AG10803 (cell line): Measurements from ENCODE around the gene DLL1.

Experiments used
- DNase-seq: peaks from one replicate; pipeline ENCODE4 v3.0.0; 2010; ENCODE audit warnings: low read depth
- H3K4me3 ChIP-seq: 2 replicates; pipeline ENCODE4 v1.5.1; 2011; ENCODE audit warnings: mild to moderate bottlenecking, low read length, control low read depth
- CTCF ChIP-seq: conservative IDR thresholded peaks from 2 replicates; pipeline ENCODE4 v1.5.1; 2011; ENCODE audit warnings: mild to moderate bottlenecking, low read length, control low read depth, inconsistent platforms

DLL1 gene

GRCh38 chr6:170257376-170257775 is 33.5 kb downstream of the DLL1 start:
- TF ChIP-seq CTCF: no peak
- no peak overlapping the region for H3K4me3 ChIP-seq
- no peak for DNase-seq

DNA sequence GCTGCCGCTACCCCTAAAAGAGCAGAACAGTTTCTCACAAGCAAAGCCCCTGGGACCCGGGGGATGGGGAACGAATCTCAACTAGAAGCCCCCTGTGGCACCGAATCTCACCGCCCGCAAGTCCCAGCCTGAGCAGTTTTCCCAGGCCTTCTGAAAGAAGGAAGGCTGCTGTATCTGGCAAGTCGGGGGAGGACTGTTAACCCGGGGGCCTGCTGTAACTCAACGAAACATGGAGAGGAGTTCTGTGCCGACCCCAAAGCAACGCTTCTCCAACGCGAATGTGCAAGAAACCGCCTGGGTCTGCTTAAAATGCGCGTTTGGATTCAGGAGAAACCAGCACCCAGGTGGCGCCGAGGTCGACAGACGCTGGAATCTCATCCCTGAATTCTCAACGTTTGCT is 34.2 kb downstream of the DLL1 start:
- no peak overlapping the region for H3K4me3 ChIP-seq
- TF ChIP-seq CTCF: no peak
- DNase-seq: no peak

GRCh38 chr6:170255426-170256125 is 35.3 kb downstream of the DLL1 start:
- no peak for DNase-seq
- no peak overlapping the region for H3K4me3 ChIP-seq
- TF ChIP-seq CTCF: no peak

- H3K4me3 ChIP-seq: no peak overlapping the region
- no peak for TF ChIP-seq CTCF
- no peak for DNase-seq
These were observed 36.3 kb downstream of the DLL1 start for GRCh38 chr6:170254315-170255213.

- no peak for TF ChIP-seq CTCF
- no peak for DNase-seq
- H3K4me3 ChIP-seq: no peak overlapping the region
These were observed 37.0 kb downstream of the DLL1 start for GRCh38 chr6:170253910-170254269.

DNA sequence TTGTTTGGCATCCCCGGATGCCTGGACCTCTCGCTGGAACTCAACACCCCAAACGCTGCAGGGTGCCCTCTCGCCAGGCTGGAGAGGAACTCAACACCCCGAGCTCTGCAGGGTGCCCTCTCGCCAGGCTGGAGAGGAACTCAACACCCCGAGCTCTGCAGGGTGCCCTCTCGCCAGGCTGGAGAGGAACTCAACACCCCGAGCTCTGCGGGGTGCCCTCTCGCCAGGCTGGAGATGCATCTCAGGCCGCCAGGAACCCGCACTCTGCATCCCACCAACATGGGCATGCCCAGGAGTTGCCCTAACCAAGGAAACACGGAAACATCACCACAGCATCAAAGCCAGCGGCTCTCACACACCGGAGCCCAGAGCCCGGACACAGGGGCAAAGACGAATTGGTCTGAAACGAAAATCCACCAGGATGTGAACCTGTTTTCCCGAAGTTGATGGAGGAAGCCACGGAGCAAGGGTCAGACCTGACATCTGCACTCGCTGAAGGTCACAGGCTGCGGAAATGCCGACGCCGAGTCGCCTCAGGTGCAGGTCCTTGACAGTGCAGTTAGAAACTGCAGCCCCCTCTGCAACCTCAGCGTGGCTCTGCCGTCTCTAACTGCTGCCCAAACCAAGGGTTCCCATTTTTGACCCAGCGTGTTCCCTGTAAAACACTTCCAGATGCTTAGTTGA is 37.5 kb downstream of the DLL1 start:
- no peak overlapping the region for H3K4me3 ChIP-seq
- no peak for TF ChIP-seq CTCF
- no peak for DNase-seq
